Measurements from ENCODE around the gene PINLYP. TPM values are rescaled to one million over a fixed set of nuclear protein-coding genes. Genes with fewer than 3 reads are reported as not detected.

The PINLYP gene
- total RNA-seq, 4 donors from 2014 or later = 3.3 to 11.7 (median 6.0) TPM

- TF ChIP-seq CTCF (IDR thresholded peaks at IDR 0.05; ENCODE audit: low read depth) = no peak
Measured at GRCh38 chr19:43575955-43576878, 616 bp downstream of the PINLYP start.

- TF ChIP-seq CTCF (IDR thresholded peaks at IDR 0.05; ENCODE audit: low read depth) = no peak
Measured at GRCh38 chr19:43578787-43579186, 3.2 kb downstream of the PINLYP start.

GRCh38 chr19:43581467-43581866, 5.9 kb downstream of the PINLYP start:
- TF ChIP-seq CTCF (IDR thresholded peaks at IDR 0.05; ENCODE audit: low read depth) = no peak

- no peak for TF ChIP-seq CTCF (IDR thresholded peaks at IDR 0.05; ENCODE audit: low read depth)
Measured at GRCh38 chr19:43582495-43582894, 6.9 kb downstream of the PINLYP start.

- no peak for TF ChIP-seq CTCF (IDR thresholded peaks at IDR 0.05; ENCODE audit: low read depth)
Measured at GRCh38 chr19:43584484-43584883, 8.9 kb downstream of the PINLYP start.

GRCh38 chr19:43586346-43586745, 10.7 kb downstream of the PINLYP start:
- no peak for TF ChIP-seq CTCF (IDR thresholded peaks at IDR 0.05; ENCODE audit: low read depth)

- TF ChIP-seq CTCF (IDR thresholded peaks at IDR 0.05; ENCODE audit: low read depth) = no peak
Measured at GRCh38 chr19:43589277-43589676, 13.7 kb downstream of the PINLYP start.
